ENCODE data around the gene DUOXA1. TPM values are rescaled to one million over a fixed set of nuclear protein-coding genes. Genes with fewer than 3 reads are reported as not detected.

Gene DUOXA1
- total RNA-seq, 1 donor from 2014 or later, result 0.33 TPM

DNA sequence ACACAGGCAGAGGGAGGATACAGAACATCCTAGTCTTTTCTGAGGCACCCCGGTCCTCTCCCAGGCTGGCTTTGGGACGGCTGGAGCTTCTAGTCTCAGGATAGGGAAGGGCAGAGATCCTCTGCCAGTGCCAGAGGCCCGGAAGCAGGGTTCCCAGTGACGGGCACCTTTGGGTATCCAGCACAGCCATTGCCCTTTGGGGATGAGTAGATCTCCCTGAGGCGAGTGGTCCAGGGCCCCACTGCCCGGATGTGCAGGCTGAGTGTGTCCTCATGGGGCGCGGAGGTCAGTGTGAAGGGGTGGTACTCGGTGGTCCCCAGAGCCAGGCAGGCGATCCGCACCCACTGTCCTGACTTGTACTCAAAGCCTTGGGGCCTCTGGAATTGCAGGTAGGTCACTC lies 34.0 kb downstream of the DUOXA1 start:
- Mint-ChIP-seq H3K36me3 (ENCODE audit: low read depth) (no peaks in the 10 kb centered on the region), H3K27ac (no peak overlapping the region), H3K4me1 (no peaks in the 10 kb centered on the region), H3K9me3 (no peaks in the 10 kb centered on the region), H3K27me3 (peaks cover 13% of the 10 kb centered on the region), H3K4me3 (no peak overlapping the region)
- DNase-seq (no peak), ATAC-seq (ENCODE audit: low read depth) (no peak)
- intact Hi-C loops (cut with micrococcal nuclease), result no loop called here
- TF ChIP-seq CTCF (IDR thresholded peaks at IDR 0.05), result no peak
- ChIA-PET CTCF (no interaction called here), POLR2A (no interaction called here)

DNA sequence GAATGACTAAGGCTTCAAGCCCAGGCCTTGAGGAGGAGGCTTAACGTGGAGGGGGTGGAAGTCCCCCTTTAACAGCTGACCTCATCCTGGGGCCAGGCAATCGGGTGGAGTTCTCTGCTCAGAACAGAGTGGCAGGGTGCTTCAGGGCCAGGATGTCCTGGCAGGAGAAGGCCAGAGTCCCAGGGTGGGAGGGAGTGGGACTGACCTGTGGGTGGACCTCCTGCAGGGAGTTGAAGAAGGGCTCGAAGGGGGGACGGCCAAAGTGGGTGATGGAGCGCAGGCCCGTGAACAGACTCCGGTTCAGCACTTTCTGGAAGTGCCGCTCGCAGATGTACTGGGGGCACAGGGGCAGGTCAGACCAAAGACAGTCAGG lies 35.3 kb downstream of the DUOXA1 start:
- H3K27me3 Mint-ChIP-seq, result peaks cover 14% of the 10 kb centered on the region
- ChIA-PET CTCF (no interaction called here), POLR2A (no interaction called here)
- H3K9me3 Mint-ChIP-seq, result no peaks in the 10 kb centered on the region
- DNase-seq, result no peak
- intact Hi-C loops (cut with micrococcal nuclease), result no loop called here
- no peak overlapping the region for H3K4me3 Mint-ChIP-seq
- H3K27ac Mint-ChIP-seq, result no peak overlapping the region
- no peaks in the 10 kb centered on the region for H3K4me1 Mint-ChIP-seq
- TF ChIP-seq CTCF (IDR thresholded peaks at IDR 0.05), result no peak
- H3K36me3 Mint-ChIP-seq (ENCODE audit: low read depth), result no peaks in the 10 kb centered on the region
- ATAC-seq (ENCODE audit: low read depth), result no peak

- H3K4me3 Mint-ChIP-seq, result no peak overlapping the region
- H3K36me3 Mint-ChIP-seq (ENCODE audit: low read depth), result no peaks in the 10 kb centered on the region
- peaks cover 12% of the 10 kb centered on the region for H3K27me3 Mint-ChIP-seq
- DNase-seq (no peak), ATAC-seq (ENCODE audit: low read depth) (no peak)
- ChIA-PET POLR2A (no interaction called here), CTCF (no interaction called here)
- no peak for TF ChIP-seq CTCF (IDR thresholded peaks at IDR 0.05)
- intact Hi-C loops (cut with micrococcal nuclease), result no loop called here
- no peaks in the 10 kb centered on the region for H3K9me3 Mint-ChIP-seq
- no peak overlapping the region for H3K27ac Mint-ChIP-seq
- H3K4me1 Mint-ChIP-seq, result no peaks in the 10 kb centered on the region
Observed at GRCh38 chr15:45093622-45094357, 35.9 kb downstream of the DUOXA1 start.

- no peaks in the 10 kb centered on the region for H3K9me3 Mint-ChIP-seq
- peaks cover 12% of the 10 kb centered on the region for H3K27me3 Mint-ChIP-seq
- ChIA-PET CTCF (no interaction called here), POLR2A (no interaction called here)
- no peaks in the 10 kb centered on the region for H3K36me3 Mint-ChIP-seq (ENCODE audit: low read depth)
- H3K4me1 Mint-ChIP-seq, result no peaks in the 10 kb centered on the region
- DNase-seq, result no peak
- no peak overlapping the region for H3K27ac Mint-ChIP-seq
- H3K4me3 Mint-ChIP-seq, result no peak overlapping the region
- intact Hi-C loops (cut with micrococcal nuclease), result no loop called here
- no peak for TF ChIP-seq CTCF (IDR thresholded peaks at IDR 0.05)
- ATAC-seq (ENCODE audit: low read depth), result no peak
Observed at GRCh38 chr15:45093013-45093412, 36.7 kb downstream of the DUOXA1 start.

DNA sequence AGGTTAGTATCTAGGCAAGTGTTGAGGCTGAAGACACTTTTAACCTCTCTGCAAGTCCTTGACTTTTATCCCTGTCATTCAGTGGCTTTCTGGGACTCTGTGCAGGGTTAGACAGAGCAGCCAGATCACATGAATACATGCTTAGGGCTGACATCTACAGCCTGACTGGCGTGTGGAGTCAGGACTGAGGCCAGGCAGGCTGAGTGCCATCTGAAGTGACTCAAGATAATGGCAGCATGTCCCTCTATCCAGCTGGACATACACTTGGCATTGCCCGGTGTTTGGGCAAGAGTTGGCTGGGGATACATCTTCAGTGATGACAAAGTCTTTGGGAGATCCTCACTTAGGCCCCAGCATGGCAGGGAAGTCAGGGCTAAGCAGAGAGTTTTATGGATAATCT lies 38.1 kb downstream of the DUOXA1 start:
- H3K27me3 Mint-ChIP-seq, result peaks cover 20% of the 10 kb centered on the region
- POLR2A ChIA-PET, result no interaction called here
- no peak overlapping the region for H3K27ac Mint-ChIP-seq
- no peak for TF ChIP-seq CTCF (IDR thresholded peaks at IDR 0.05)
- intact Hi-C loops (cut with micrococcal nuclease), result no loop called here
- no peaks in the 10 kb centered on the region for H3K9me3 Mint-ChIP-seq
- DNase-seq, result no peak
- CTCF ChIA-PET, result no interaction called here
- H3K4me1 Mint-ChIP-seq, result no peaks in the 10 kb centered on the region
- H3K36me3 Mint-ChIP-seq (ENCODE audit: low read depth), result no peaks in the 10 kb centered on the region
- no peak for ATAC-seq (ENCODE audit: low read depth)
- H3K4me3 Mint-ChIP-seq, result no peak overlapping the region

Measured in activated B cell treated with CpG ODN at 0.5 μM for 24 hours (primary cell).